ENCODE results near the gene HYAL3. TPM values are rescaled to one million over a fixed set of nuclear protein-coding genes. Genes with fewer than 3 reads are reported as not detected.

The HYAL3 gene
- total and polyA plus RNA-seq, 10 of the 15 experiments (the other 5 are each of a cell fraction or from before 2014, with no cell fraction given): 0.37 to 4.2 (median 2.8) TPM

DNA sequence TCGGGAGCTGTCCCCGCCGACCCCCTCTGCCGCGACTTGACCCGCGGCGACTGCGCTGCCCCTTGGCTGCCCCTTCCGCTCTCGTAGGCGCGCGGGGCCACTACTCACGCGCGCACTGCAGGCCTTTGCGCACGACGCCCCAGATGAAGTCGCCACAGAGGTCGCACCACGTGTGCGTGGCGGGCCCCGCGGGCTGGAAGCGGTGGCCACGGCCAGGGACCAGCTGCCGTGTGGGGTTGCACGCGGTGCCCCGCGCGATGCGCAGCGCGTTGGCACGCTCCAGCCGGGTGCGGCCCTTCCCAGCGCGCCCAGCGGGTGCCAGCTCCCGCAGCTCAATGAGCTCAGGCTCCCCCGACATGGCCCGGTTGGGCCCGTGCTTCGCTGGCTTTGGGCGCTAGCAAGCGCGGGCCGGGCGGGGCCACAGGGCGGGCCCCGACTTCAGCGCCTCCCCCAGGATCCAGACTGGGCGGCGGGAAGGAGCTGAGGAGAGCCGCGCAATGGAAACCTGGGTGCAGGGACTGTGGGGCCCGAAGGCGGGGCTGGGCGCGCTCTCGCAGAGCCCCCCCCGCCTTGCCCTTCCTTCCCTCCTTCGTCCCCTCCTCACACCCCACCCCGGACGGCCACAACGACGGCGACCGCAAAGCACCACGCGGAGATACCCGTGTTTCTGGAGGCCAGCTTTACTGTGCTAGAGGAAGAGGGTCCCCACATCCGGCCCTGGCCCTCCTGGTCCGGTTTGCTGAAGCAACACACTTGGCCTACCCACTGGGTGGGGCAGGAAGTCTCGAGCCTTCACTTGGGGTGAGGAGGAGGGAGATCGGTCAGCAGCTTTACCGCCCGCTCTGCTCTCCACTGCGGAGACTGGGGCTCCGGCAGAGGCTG lies 41.5 kb upstream of the HYAL3 start, which contains the start of gene RASSF1 (continued):
- 0 out of 2 replicates have a peak, but pooled peaks have one; percentile 25 for TF ChIP-seq EED (IDR thresholded peaks at IDR 0.05; ENCODE audit: low read depth)
- TF ChIP-seq, protein P1, sequence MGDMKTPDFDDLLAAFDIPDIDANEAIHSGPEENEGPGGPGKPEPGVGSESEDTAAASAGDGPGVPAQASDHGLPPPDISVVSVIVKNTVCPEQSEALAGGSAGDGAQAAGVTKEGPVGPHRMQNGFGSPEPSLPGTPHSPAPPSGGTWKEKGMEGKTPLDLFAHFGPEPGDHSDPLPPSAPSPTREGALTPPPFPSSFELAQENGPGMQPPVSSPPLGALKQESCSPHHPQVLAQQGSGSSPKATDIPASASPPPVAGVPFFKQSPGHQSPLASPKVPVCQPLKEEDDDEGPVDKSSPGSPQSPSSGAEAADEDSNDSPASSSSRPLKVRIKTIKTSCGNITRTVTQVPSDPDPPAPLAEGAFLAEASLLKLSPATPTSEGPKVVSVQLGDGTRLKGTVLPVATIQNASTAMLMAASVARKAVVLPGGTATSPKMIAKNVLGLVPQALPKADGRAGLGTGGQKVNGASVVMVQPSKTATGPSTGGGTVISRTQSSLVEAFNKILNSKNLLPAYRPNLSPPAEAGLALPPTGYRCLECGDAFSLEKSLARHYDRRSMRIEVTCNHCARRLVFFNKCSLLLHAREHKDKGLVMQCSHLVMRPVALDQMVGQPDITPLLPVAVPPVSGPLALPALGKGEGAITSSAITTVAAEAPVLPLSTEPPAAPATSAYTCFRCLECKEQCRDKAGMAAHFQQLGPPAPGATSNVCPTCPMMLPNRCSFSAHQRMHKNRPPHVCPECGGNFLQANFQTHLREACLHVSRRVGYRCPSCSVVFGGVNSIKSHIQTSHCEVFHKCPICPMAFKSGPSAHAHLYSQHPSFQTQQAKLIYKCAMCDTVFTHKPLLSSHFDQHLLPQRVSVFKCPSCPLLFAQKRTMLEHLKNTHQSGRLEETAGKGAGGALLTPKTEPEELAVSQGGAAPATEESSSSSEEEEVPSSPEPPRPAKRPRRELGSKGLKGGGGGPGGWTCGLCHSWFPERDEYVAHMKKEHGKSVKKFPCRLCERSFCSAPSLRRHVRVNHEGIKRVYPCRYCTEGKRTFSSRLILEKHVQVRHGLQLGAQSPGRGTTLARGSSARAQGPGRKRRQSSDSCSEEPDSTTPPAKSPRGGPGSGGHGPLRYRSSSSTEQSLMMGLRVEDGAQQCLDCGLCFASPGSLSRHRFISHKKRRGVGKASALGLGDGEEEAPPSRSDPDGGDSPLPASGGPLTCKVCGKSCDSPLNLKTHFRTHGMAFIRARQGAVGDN (IDR thresholded peaks at IDR 0.05): peak; percentile 91
- 0 out of 2 replicates have a peak, but pooled peaks have one; percentile 2 for TF ChIP-seq TCF12 (IDR thresholded peaks at IDR 0.05; ENCODE audit: low read depth, low read length)
- no peak for TF ChIP-seq ZNF384 (IDR thresholded peaks at IDR 0.05; ENCODE audit: borderline replicate concordance, low read depth, low read length)
- peak; percentile 26 for TF ChIP-seq RELA (IDR thresholded peaks at IDR 0.05; ENCODE audit: borderline replicate concordance, partially characterized antibody)
- TF ChIP-seq PAX8 (IDR thresholded peaks at IDR 0.05): no peak
- TF ChIP-seq WRNIP1 (IDR thresholded peaks at IDR 0.05; ENCODE audit: borderline replicate concordance, low read depth, low read length): no peak
- TF ChIP-seq, protein P2, sequence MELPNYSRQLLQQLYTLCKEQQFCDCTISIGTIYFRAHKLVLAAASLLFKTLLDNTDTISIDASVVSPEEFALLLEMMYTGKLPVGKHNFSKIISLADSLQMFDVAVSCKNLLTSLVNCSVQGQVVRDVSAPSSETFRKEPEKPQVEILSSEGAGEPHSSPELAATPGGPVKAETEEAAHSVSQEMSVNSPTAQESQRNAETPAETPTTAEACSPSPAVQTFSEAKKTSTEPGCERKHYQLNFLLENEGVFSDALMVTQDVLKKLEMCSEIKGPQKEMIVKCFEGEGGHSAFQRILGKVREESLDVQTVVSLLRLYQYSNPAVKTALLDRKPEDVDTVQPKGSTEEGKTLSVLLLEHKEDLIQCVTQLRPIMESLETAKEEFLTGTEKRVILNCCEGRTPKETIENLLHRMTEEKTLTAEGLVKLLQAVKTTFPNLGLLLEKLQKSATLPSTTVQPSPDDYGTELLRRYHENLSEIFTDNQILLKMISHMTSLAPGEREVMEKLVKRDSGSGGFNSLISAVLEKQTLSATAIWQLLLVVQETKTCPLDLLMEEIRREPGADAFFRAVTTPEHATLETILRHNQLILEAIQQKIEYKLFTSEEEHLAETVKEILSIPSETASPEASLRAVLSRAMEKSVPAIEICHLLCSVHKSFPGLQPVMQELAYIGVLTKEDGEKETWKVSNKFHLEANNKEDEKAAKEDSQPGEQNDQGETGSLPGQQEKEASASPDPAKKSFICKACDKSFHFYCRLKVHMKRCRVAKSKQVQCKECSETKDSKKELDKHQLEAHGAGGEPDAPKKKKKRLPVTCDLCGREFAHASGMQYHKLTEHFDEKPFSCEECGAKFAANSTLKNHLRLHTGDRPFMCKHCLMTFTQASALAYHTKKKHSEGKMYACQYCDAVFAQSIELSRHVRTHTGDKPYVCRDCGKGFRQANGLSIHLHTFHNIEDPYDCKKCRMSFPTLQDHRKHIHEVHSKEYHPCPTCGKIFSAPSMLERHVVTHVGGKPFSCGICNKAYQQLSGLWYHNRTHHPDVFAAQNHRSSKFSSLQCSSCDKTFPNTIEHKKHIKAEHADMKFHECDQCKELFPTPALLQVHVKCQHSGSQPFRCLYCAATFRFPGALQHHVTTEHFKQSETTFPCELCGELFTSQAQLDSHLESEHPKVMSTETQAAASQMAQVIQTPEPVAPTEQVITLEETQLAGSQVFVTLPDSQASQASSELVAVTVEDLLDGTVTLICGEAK (IDR thresholded peaks at IDR 0.05; ENCODE audit: borderline replicate concordance): peak; percentile 52; the same call in 1 of the 2 replicates
- no peak; the same call in 1 of the 2 replicates for TF ChIP-seq POLR2AphosphoS5 (IDR thresholded peaks at IDR 0.05; ENCODE audit: low read length)
- TF ChIP-seq, protein P3, sequence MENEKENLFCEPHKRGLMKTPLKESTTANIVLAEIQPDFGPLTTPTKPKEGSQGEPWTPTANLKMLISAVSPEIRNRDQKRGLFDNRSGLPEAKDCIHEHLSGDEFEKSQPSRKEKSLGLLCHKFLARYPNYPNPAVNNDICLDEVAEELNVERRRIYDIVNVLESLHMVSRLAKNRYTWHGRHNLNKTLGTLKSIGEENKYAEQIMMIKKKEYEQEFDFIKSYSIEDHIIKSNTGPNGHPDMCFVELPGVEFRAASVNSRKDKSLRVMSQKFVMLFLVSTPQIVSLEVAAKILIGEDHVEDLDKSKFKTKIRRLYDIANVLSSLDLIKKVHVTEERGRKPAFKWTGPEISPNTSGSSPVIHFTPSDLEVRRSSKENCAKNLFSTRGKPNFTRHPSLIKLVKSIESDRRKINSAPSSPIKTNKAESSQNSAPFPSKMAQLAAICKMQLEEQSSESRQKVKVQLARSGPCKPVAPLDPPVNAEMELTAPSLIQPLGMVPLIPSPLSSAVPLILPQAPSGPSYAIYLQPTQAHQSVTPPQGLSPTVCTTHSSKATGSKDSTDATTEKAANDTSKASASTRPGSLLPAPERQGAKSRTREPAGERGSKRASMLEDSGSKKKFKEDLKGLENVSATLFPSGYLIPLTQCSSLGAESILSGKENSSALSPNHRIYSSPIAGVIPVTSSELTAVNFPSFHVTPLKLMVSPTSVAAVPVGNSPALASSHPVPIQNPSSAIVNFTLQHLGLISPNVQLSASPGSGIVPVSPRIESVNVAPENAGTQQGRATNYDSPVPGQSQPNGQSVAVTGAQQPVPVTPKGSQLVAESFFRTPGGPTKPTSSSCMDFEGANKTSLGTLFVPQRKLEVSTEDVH (IDR thresholded peaks at IDR 0.05; ENCODE audit: low read depth, partially characterized antibody): no peak
- TF ChIP-seq CHD1 (IDR thresholded peaks at IDR 0.05; ENCODE audit: low read depth, low read length): 0 out of 2 replicates have a peak, but pooled peaks have one; percentile 27
- peak; percentile 79 for TF ChIP-seq POLR2A (IDR thresholded peaks at IDR 0.05; ENCODE audit: low read depth, low read length)
- TF ChIP-seq, protein P4, sequence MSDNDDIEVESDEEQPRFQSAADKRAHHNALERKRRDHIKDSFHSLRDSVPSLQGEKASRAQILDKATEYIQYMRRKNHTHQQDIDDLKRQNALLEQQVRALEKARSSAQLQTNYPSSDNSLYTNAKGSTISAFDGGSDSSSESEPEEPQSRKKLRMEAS (IDR thresholded peaks at IDR 0.05; ENCODE audit: low read depth, low read length): peak; percentile 65

Measured in GM12878 (cell line).